GM10847 (cell line): ENCODE measurements around the gene CERS6.

Experiments
- POLR2A ChIP-seq: IDR thresholded peaks from 2 replicates; pipeline ENCODE4 v1.6.1; 2011; ENCODE audit not compliant: insufficient read length; ENCODE audit errors: extremely low read depth

Gene CERS6

GRCh38 chr2:168639018-168639417 lies 182.9 kb downstream of the CERS6 start:
- TF ChIP-seq POLR2A: no peak

- no peak for TF ChIP-seq POLR2A
Measured at GRCh38 chr2:168639441-168639898, 183.4 kb downstream of the CERS6 start.

- TF ChIP-seq POLR2A: no peak
Measured at GRCh38 chr2:168640039-168640438, 184.0 kb downstream of the CERS6 start.

GRCh38 chr2:168641636-168642035 lies 185.6 kb downstream of the CERS6 start:
- no peak for TF ChIP-seq POLR2A

DNA sequence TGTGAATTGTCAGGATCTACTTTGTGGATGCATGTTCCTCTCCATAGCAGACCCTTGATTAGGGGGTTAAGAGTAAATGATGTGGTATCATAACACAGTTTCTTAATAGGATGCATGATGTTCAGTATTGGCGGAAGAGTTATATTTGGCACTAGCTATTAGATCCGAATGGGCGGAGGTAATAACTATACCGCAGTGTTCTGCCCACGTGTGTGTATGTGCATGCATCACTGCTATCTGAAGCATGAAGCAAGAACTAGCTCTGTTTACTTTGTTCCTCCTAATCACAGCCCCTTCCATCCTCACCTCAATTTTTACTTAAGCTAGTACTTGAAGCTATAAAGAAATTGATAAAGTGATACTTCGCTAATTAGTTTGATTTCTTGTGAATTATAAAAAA lies 186.8 kb downstream of the CERS6 start:
- TF ChIP-seq POLR2A: no peak

DNA sequence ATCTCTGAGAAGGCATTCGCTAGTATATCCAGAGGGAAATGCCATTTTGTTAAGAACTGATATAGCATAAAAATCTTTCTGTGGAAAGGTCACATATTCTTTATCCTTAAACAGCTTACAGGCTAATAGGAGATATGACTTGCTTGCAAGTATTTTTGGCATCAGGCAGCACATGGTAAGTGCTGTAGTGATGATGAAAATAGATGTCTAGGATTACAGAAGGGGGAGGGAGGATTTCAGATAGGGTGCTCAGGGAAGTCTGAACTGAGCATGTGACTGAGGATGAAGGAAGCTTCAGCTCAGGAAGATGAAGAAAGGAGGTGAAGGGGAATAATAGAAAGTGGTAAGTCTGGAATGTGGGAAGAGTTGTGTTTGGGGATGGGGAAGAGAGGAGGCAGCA lies 187.9 kb downstream of the CERS6 start:
- no peak for TF ChIP-seq POLR2A

DNA sequence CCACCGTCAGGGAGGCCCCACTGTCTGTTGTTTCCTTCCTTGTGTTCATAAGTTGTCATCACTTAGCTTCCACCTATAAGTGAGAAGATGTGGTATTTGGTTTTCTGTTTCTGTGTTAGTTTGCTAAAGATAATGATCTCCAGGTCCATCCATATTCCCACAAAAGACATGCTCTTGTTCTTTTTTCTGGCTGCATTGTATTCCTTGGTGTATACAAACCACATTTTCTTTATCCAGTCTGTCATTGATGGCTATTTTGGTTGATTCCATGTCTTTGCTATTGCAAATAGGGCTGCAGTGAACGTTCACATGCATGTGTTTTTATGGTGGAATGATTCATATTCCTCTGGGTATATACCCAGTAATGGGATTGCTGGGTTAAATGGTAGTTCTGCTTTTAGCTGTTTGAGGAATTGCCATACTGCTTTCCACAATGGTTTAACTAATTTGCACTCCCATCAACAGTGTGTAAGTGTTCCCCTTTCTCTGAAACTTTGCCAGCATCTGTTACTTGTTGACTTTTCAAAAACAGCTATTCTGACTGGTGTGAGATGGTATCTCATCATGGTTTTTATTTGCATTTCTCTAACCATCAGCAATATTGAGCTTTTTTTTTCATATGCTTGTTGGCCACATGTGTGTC lies 189.7 kb downstream of the CERS6 start:
- no peak for TF ChIP-seq POLR2A

- no peak for TF ChIP-seq POLR2A
Measured at GRCh38 chr2:168649105-168649504, 193.0 kb downstream of the CERS6 start.

DNA sequence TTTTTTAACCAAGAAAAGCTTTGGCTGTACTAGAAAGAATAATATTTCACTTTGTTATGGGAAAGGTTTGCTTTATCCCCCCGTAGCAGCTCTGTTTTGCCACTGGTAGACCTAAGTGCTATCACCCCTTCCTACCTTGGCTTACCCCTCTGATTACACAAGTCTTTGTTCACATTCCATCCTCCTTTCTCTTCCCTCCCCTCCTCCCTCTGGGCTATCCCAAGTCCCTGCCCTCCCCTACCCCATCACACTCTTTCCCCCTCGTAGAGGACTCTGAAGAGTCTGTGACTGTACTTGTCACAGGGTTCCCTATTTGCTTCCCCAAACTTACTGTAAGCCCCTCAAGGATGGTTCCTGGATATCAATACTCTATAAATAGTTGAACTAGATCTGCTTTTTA lies 193.5 kb downstream of the CERS6 start:
- TF ChIP-seq POLR2A: no peak

DNA sequence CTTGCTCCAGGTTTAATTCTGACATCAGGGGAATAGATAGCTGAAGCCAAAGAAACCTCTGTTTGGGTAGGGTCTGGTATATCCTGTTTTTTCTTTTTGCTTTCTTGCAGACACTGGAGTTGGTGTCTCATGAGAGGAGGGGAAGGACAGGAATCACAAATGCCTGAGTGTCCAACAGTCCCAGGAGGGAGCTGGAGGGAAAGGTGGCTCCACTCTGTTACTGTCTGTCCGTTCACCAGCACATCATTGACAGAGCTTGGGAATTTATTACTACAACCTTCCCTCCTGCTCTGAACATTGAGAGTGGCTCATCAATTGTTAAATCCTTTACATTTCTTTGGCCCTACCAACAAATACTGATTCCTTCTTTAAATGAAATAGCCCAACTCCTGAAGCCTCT lies 194.1 kb downstream of the CERS6 start:
- no peak for TF ChIP-seq POLR2A

DNA sequence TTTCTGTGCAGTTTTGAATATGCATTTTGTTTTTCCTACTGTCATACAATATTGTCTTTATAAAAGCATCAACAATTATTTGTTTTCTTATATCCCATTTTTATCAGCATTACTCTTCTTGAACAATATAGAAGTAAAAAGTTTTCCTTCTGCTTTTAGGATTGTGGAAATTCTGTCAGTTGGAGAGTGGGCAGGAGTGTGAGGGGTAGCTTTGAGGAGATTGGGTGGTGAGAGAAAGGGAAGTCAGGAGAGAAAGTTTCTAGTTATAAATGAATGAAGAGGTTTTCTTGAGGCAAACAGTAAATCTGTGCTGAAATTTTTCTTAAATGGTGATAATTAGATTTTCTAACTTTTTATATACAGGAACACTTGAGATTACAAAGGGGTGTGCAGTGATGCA lies 194.7 kb downstream of the CERS6 start:
- TF ChIP-seq POLR2A: no peak

DNA sequence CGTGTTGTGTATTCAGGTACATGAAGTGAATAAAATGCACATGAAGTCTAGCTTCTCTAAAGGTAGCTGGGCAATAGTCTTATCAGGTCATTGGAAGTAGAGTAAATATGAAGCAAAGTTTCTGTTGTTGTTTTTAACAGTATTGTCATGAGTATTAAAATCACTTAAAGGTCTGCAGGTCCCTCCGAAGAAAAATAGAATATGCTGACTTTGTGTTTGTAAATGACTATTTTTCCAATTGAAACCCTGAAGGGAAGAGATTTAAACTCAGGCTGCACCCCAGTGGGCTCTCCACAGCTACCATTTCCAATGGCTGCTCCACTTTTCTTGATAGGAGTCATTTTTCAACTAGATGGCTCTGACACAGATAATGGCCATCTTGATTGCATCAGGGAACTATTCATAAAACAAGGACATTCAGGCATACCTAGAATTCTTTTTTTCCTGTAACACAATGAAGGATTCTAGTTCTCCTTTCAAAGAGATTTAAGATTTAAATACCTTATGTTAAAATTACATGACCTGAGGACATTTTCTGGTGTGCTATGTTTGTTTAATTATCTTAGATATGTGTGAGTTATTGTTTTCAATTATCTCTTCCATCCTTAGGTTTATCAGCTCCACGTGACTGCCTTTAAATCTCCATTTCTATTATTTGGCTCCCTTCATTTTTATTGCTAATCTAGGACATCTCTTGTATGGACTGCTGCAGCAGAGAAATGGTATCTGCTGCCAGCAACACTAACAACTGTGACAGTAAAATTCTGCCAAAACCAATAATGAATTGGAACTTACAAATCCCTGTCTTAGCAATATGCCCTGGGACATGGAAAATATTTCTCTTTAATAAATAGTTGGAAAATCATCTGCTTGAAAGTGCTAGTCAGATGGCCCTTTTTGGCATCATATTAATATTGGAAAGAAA lies 197.2 kb downstream of the CERS6 start:
- no peak for TF ChIP-seq POLR2A

GRCh38 chr2:168654705-168655104 lies 198.6 kb downstream of the CERS6 start:
- no peak for TF ChIP-seq POLR2A

GRCh38 chr2:168655207-168655606 lies 199.1 kb downstream of the CERS6 start:
- TF ChIP-seq POLR2A: no peak

DNA sequence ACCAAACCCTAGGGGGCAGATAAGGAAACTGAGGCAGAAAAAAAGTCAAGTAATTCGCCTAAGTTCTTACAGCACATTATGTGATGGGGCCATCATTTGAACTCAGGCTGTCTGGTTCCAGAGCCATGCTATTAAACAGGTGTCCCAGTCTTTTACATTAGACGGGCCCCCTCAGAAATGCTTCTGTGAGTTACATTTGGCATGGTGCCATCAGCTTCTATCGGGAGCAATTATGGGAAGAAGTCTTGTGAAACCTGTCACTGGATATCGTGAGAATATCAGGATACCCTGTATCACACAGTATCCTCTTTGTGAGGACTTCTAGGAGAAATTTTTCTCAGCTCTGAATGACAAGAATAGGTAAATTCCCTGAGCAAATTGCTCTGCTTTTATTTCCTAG lies 202.6 kb downstream of the CERS6 start:
- TF ChIP-seq POLR2A: no peak
